ENCODE data around the gene EAF1.

- no peak for TF ChIP-seq CTCF (conservative IDR thresholded peaks at IDR 0.05; ENCODE audit: low read depth in 2 of 2)
- no peak for TF ChIP-seq EZH2phosphoT487 (IDR thresholded peaks at IDR 0.05; ENCODE audit: unreplicated experiment)
- TF ChIP-seq REST (IDR thresholded peaks at IDR 0.05; ENCODE audit: unreplicated experiment) = no peak
- no peak for TF ChIP-seq POLR2AphosphoS5 (IDR thresholded peaks at IDR 0.05; ENCODE audit: low read depth)
- no peak for TF ChIP-seq STAT1 (IDR thresholded peaks at IDR 0.05; ENCODE audit: unreplicated experiment)
- TF ChIP-seq NANOG (IDR thresholded peaks at IDR 0.05; ENCODE audit: borderline replicate concordance) = no peak
- no peak for TF ChIP-seq CREB1 (CRISPR knock-in tag; IDR thresholded peaks at IDR 0.05; ENCODE audit: low read depth)
These were observed 6.1 kb downstream of the EAF1 start for GRCh38 chr3:15433531-15433930.
